GM10266 (cell line): ENCODE measurements around the gene BSN.

Source experiments
- DNase-seq: peaks from one replicate; pipeline ENCODE4 v3.0.0; 2012; ENCODE audit errors: extremely low spot score
- CTCF ChIP-seq: IDR thresholded peaks from 2 replicates; pipeline ENCODE4 v1.5.1; 2012; ENCODE audit warnings: mild to moderate bottlenecking, low read depth; ENCODE audit not compliant: control insufficient read depth, insufficient read depth; ENCODE audit errors: missing control alignments

BSN gene

GRCh38 chr3:49641921-49642707, 87.8 kb downstream of the BSN start:
- DNase-seq: no peak
- no peak for TF ChIP-seq CTCF

- TF ChIP-seq CTCF: no peak
- no peak for DNase-seq
These were observed 88.5 kb downstream of the BSN start for GRCh38 chr3:49642708-49643145.

DNA sequence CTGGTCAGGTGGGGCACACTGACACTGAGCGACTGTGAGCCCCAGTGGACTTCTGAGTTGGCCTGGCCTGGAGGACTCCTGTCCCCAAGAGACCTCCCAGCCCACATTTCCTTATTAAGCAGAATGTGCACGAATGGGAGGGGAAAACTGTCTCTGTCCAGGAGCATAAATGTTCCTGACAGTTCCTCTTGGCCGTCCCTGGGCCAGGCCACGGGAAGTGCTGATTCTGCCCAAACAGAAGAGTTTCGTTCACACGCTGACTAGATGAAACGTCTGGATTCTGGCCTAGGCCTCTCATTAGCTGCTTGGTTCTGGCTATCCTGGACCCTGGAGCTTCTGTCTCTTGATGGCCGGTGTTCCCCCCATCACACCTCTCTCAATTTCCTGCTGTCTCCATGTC, 90.4 kb downstream of the BSN start:
- TF ChIP-seq CTCF: no peak
- no peak for DNase-seq

- no peak for TF ChIP-seq CTCF
- DNase-seq: no peak
These were observed 92.0 kb downstream of the BSN start for GRCh38 chr3:49646236-49646635.

- no peak for DNase-seq
- TF ChIP-seq CTCF: no peak
These were observed 93.5 kb downstream of the BSN start for GRCh38 chr3:49647741-49648140.

GRCh38 chr3:49648354-49649019, 94.2 kb downstream of the BSN start:
- DNase-seq: no peak
- TF ChIP-seq CTCF: no peak

GRCh38 chr3:49649576-49649975, 95.3 kb downstream of the BSN start:
- TF ChIP-seq CTCF: no peak
- DNase-seq: no peak
